Keratinocyte (primary cell): ENCODE measurements around the gene SMAD6.

Experiments used
- CTCF ChIP-seq, 3 experiments: IDR thresholded peaks in 1 of 3; conservative IDR thresholded peaks in 1 of 3; optimal IDR thresholded peaks in 1 of 3; 2 replicates in 2 of 3; 3 replicates in 1 of 3; pipeline versions ENCODE3 to v1.5.1; 2011; ENCODE audit warnings: low read length in 3 of 3, mild to moderate bottlenecking in 3 of 3, moderate library complexity in 2 of 3, control low read depth in 1 of 3, inconsistent platforms in 1 of 3; ENCODE audit not compliant: insufficient read depth in 2 of 3; ENCODE audit errors: extremely low read depth in 1 of 3
- EZH2 ChIP-seq: IDR thresholded peaks from one replicate; pipeline ENCODE4 v1.6.1; 2012; ENCODE audit warnings: inconsistent platforms, mild to moderate bottlenecking, low read length, moderate library complexity

- TF ChIP-seq CTCF (optimal IDR thresholded peaks at IDR 0.05 in 1 of 3, IDR thresholded peaks at IDR 0.05 in 1 of 3, conservative IDR thresholded peaks at IDR 0.05 in 1 of 3; ENCODE audit: extremely low read depth in 1 of 3, insufficient read depth in 2 of 3, low read length in 3 of 3) (no peak), EZH2 (no peak)
These were observed 9.6 kb upstream of the SMAD6 start for GRCh38 chr15:66692391-66692790.
